HEK293 (cell line): Measurements from ENCODE around the gene MTCH2.

ENCODE experiments used
- CTCF ChIA-PET: fragments of 350-600 bp; formaldehyde crosslinking; extraction: SDS; loops from one replicate; lab custom pipeline; 2021; ENCODE audit warnings: antibody characterized with exemption; lab: Yijun Ruan, JAX
- POLR2A ChIA-PET: fragments of 300-600 bp; formaldehyde crosslinking; extraction: SDS; loops from one replicate; lab custom pipeline; 2020; ENCODE audit warnings: antibody characterized with exemption, inconsistent platforms; lab: Yijun Ruan, JAX
- H3K27ac ChIP-seq: fragments of 200-500 bp; sonication (Bioruptor generic); 2 replicates; pipeline ENCODE4 v1.5.1; 2014; ENCODE audit warnings: low read depth, low read length, control low read depth, inconsistent platforms; ENCODE audit errors: extremely low read depth
- H3K36me3 ChIP-seq, 2 experiments: fragments of 200-500 bp in 1 of 2; sonication (Bioruptor generic) in 1 of 2; 1 replicate in 1 of 2; 2 replicates in 1 of 2; pipeline ENCODE4 v1.5.1; 2014 to 2017; ENCODE audit warnings: inconsistent platforms in 2 of 2, low read length in 2 of 2; ENCODE audit not compliant: control insufficient read depth in 2 of 2, insufficient read depth in 1 of 2
- H3K4me1 ChIP-seq: fragments of 200-500 bp; sonication (Bioruptor generic); 2 replicates; pipeline ENCODE4 v1.5.1; 2014; ENCODE audit warnings: mild to moderate bottlenecking, low read length, inconsistent platforms; ENCODE audit not compliant: control insufficient read depth, insufficient read depth
- H3K4me3 ChIP-seq: 2 replicates; pipeline ENCODE4 v1.5.1; 2011; ENCODE audit warnings: low read depth, mild to moderate bottlenecking, control low read depth, low read length, moderate library complexity
- H3K9me3 ChIP-seq: fragments of 200-500 bp; sonication (Bioruptor generic); 2 replicates; pipeline ENCODE4 v1.5.1; 2014; ENCODE audit warnings: low read depth, low read length, inconsistent platforms; ENCODE audit not compliant: control insufficient read depth, insufficient read depth
- BCL11A ChIP-seq: fragments of 450-650 bp; formaldehyde crosslinking; IDR thresholded peaks from 2 replicates; pipeline ENCODE4 v1.5.1; 2016; ENCODE audit warnings: low read depth, missing biosample characterization, missing genetic modification characterization
- BCL11B ChIP-seq: fragments of 450-650 bp; formaldehyde crosslinking; IDR thresholded peaks from 2 replicates; pipeline ENCODE4 v1.5.1; 2016; ENCODE audit warnings: low read depth, missing biosample characterization, missing genetic modification characterization
- ELK4 ChIP-seq: IDR thresholded peaks from 2 replicates; pipeline ENCODE4 v1.6.1; 2011; ENCODE audit warnings: mild to moderate bottlenecking, low read depth, low read length, borderline replicate concordance
- GLI2 ChIP-seq: fragments of 450-650 bp; formaldehyde crosslinking; IDR thresholded peaks from 2 replicates; pipeline ENCODE4; 2017; ENCODE audit warnings: missing biosample characterization, missing genetic modification characterization, low read depth, borderline replicate concordance
- GLIS1 ChIP-seq: fragments of 450-650 bp; formaldehyde crosslinking; IDR thresholded peaks from 2 replicates; pipeline ENCODE4 v1.5.1; 2016; ENCODE audit warnings: missing biosample characterization, missing genetic modification characterization
- KLF1 ChIP-seq: fragments of 450-650 bp; formaldehyde crosslinking; IDR thresholded peaks from 2 replicates; pipeline ENCODE4 v1.5.1; 2016; ENCODE audit warnings: missing biosample characterization, missing genetic modification characterization
- KLF8 ChIP-seq: fragments of 450-650 bp; formaldehyde crosslinking; IDR thresholded peaks from 2 replicates; pipeline ENCODE4 v1.5.1; 2016; ENCODE audit warnings: missing biosample characterization, missing genetic modification characterization
- SETDB1 ChIP-seq: IDR thresholded peaks from one replicate; pipeline ENCODE4 v1.6.1; 2017; ENCODE audit warnings: mild to moderate bottlenecking, low read length, moderate library complexity, mixed read lengths; ENCODE audit not compliant: insufficient read length
- ZFP3 ChIP-seq: fragments of 450-650 bp; formaldehyde crosslinking; IDR thresholded peaks from 2 replicates; pipeline ENCODE4 v1.5.1; 2016; ENCODE audit warnings: low read depth, missing biosample characterization, missing genetic modification characterization
- ZIC2 ChIP-seq: fragments of 450-650 bp; formaldehyde crosslinking; IDR thresholded peaks from 2 replicates; pipeline ENCODE4 v1.5.1; 2016; ENCODE audit warnings: missing biosample characterization, missing genetic modification characterization
- ZNF121 ChIP-seq: fragments of 450-650 bp; formaldehyde crosslinking; IDR thresholded peaks from 2 replicates; pipeline ENCODE4 v1.5.1; 2016; ENCODE audit warnings: missing biosample characterization, missing genetic modification characterization
- ZNF184 ChIP-seq: fragments of 450-650 bp; IDR thresholded peaks from 2 replicates; pipeline ENCODE4 v1.5.1; 2018; ENCODE audit warnings: missing biosample characterization, mild to moderate bottlenecking, missing genetic modification characterization
- ZNF239 ChIP-seq: fragments of 450-650 bp; formaldehyde crosslinking; IDR thresholded peaks from 2 replicates; pipeline ENCODE4 v1.5.1; 2016; ENCODE audit warnings: missing biosample characterization, missing genetic modification characterization
- ZNF248 ChIP-seq: fragments of 450-650 bp; formaldehyde crosslinking; IDR thresholded peaks from 2 replicates; pipeline ENCODE4 v1.5.1; 2017; ENCODE audit warnings: missing biosample characterization, missing genetic modification characterization
- ZNF354C ChIP-seq: fragments of 450-650 bp; formaldehyde crosslinking; IDR thresholded peaks from 2 replicates; pipeline ENCODE4 v1.5.1; 2016; ENCODE audit warnings: missing biosample characterization, missing genetic modification characterization, low read depth, borderline replicate concordance
- ZNF423 ChIP-seq: fragments of 450-650 bp; formaldehyde crosslinking; IDR thresholded peaks from 2 replicates; pipeline ENCODE4 v1.5.1; 2016; ENCODE audit warnings: missing biosample characterization, missing genetic modification characterization
- ZNF48 ChIP-seq: fragments of 450-650 bp; formaldehyde crosslinking; IDR thresholded peaks from 2 replicates; pipeline ENCODE4 v1.5.1; 2016; ENCODE audit warnings: missing biosample characterization, missing genetic modification characterization
- ZNF501 ChIP-seq: fragments of 450-650 bp; formaldehyde crosslinking; IDR thresholded peaks from 2 replicates; pipeline ENCODE4 v1.5.1; 2016; ENCODE audit warnings: missing biosample characterization, missing genetic modification characterization
- ZNF521 ChIP-seq: fragments of 450-650 bp; formaldehyde crosslinking; IDR thresholded peaks from 2 replicates; pipeline ENCODE4 v1.5.1; 2017; ENCODE audit warnings: missing biosample characterization, mild to moderate bottlenecking, missing genetic modification characterization
- ZNF548 ChIP-seq: fragments of 450-650 bp; formaldehyde crosslinking; IDR thresholded peaks from 2 replicates; pipeline ENCODE4 v1.5.1; 2016; ENCODE audit warnings: missing biosample characterization, missing genetic modification characterization
- ZNF585B ChIP-seq: fragments of 450-650 bp; formaldehyde crosslinking; IDR thresholded peaks from 2 replicates; pipeline ENCODE4 v1.5.1; 2016; ENCODE audit warnings: missing biosample characterization, missing genetic modification characterization
- ZNF624 ChIP-seq: fragments of 450-650 bp; formaldehyde crosslinking; IDR thresholded peaks from 2 replicates; pipeline ENCODE4 v1.5.1; 2017; ENCODE audit warnings: missing biosample characterization, missing genetic modification characterization
- ZNF629 ChIP-seq: fragments of 450-650 bp; formaldehyde crosslinking; IDR thresholded peaks from 2 replicates; pipeline ENCODE4 v1.5.1; 2017; ENCODE audit warnings: missing biosample characterization, missing genetic modification characterization
- ZNF658 ChIP-seq: fragments of 450-650 bp; formaldehyde crosslinking; IDR thresholded peaks from 2 replicates; pipeline ENCODE4; 2016; ENCODE audit warnings: missing biosample characterization, missing genetic modification characterization
- ZNF664 ChIP-seq: fragments of 450-650 bp; formaldehyde crosslinking; IDR thresholded peaks from 2 replicates; pipeline ENCODE4 v1.5.1; 2016; ENCODE audit warnings: missing biosample characterization, missing genetic modification characterization
- ZNF777 ChIP-seq: fragments of 450-650 bp; formaldehyde crosslinking; IDR thresholded peaks from 2 replicates; pipeline ENCODE4 v1.5.1; 2017; ENCODE audit warnings: missing biosample characterization, missing genetic modification characterization, borderline replicate concordance
- ZNF791 ChIP-seq: fragments of 450-650 bp; formaldehyde crosslinking; IDR thresholded peaks from 2 replicates; pipeline ENCODE4 v1.5.1; 2016; ENCODE audit warnings: missing biosample characterization, missing genetic modification characterization
- ZSCAN16 ChIP-seq: fragments of 450-650 bp; formaldehyde crosslinking; IDR thresholded peaks from 2 replicates; pipeline ENCODE4 v1.5.1; 2016; ENCODE audit warnings: missing biosample characterization, missing genetic modification characterization

Gene MTCH2

GRCh38 chr11:47611348-47611794 lies 31.0 kb downstream of the MTCH2 start:
- no peaks in the 10 kb centered on the region for H3K4me1 ChIP-seq
- H3K4me3 ChIP-seq, result no peak overlapping the region
- H3K27ac ChIP-seq, result no peak overlapping the region
- ChIA-PET POLR2A (no interaction called here), CTCF (no interaction called here)
- no peaks in the 10 kb centered on the region for H3K9me3 ChIP-seq
- H3K36me3 ChIP-seq, result peaks cover 0 to 18% of the 10 kb centered on the region in 2 experiments; a peak in 2 of 3 replicates
- TF ChIP-seq ZIC2, result no peak
- no peak for TF ChIP-seq ZNF423 (tag by site-specific recombination)
- TF ChIP-seq ZNF521 (tag by site-specific recombination), result no peak
- TF ChIP-seq ZNF501 (tag by site-specific recombination), result no peak
- no peak for TF ChIP-seq GLIS1 (tag by site-specific recombination)
- no peak for TF ChIP-seq ZNF548 (tag by site-specific recombination)
- no peak for TF ChIP-seq KLF8 (tag by site-specific recombination)
- no peak for TF ChIP-seq ZNF624 (tag by site-specific recombination)
- TF ChIP-seq BCL11B (tag by site-specific recombination), result no peak
- TF ChIP-seq ZNF48, result no peak
- no peak for TF ChIP-seq ZSCAN16 (tag by site-specific recombination)
- TF ChIP-seq, all 188 proteins: peak for 0

- H3K4me1 ChIP-seq, result no peaks in the 10 kb centered on the region
- POLR2A ChIA-PET, result interaction anchor here (1.0 kb wide), 1 partner anchor 11 kb away, joined by 3 read pairs; no protein-coding TSS in a partner anchor
- H3K9me3 ChIP-seq, result no peaks in the 10 kb centered on the region
- TF ChIP-seq ZNF248, result no peak
- TF ChIP-seq, all 188 proteins: peak for 0
- Histone ChIP-seq H3K4me3 (no peak overlapping the region), H3K27ac (no peak overlapping the region), H3K36me3 (peaks cover 0 to 15% of the 10 kb centered on the region in 2 experiments; a peak in 2 of 3 replicates)
- CTCF ChIA-PET, result interaction anchor here (0.6 kb wide), 1 partner anchor 151 kb away, joined by 3 read pairs; no protein-coding TSS in a partner anchor
Measured at GRCh38 chr11:47609675-47610074, 32.7 kb downstream of the MTCH2 start.

GRCh38 chr11:47607380-47607779 lies 35.0 kb downstream of the MTCH2 start:
- H3K4me1 ChIP-seq, result no peaks in the 10 kb centered on the region
- POLR2A ChIA-PET, result interaction anchor here (1.6 kb wide), 1 partner anchor 29 kb away, joined by 3 read pairs; the partner anchor contains the start of genes KBTBD4 and NDUFS3
- H3K36me3 ChIP-seq, result peaks cover 0 to 15% of the 10 kb centered on the region in 2 experiments; a peak in 1 of 3 replicates
- H3K4me3 ChIP-seq, result no peak overlapping the region
- TF ChIP-seq ZNF629 (no peak), ZNF585B (tag by site-specific recombination) (no peak), ZNF239 (tag by site-specific recombination) (no peak), ZNF354C (tag by site-specific recombination) (no peak), ZNF121 (tag by site-specific recombination) (no peak), GLI2 (tag by site-specific recombination) (no peak), ZFP3 (tag by site-specific recombination) (no peak), ZNF664 (tag by site-specific recombination) (no peak), KLF1 (tag by site-specific recombination) (no peak), ZNF658 (tag by site-specific recombination) (no peak), ZNF777 (no peak), ZNF791 (tag by site-specific recombination) (no peak), ZNF423 (tag by site-specific recombination) (no peak), BCL11A (tag by site-specific recombination) (no peak), ELK4 (no peak), ZNF184 (tag by site-specific recombination) (no peak), SETDB1 (no peak)
- H3K27ac ChIP-seq, result no peak overlapping the region
- CTCF ChIA-PET, result interaction anchor here (2.5 kb wide), 1 partner anchor 10 kb away, joined by 14 read pairs; no protein-coding TSS in a partner anchor
- no peaks in the 10 kb centered on the region for H3K9me3 ChIP-seq
